Activated CD4-positive, alpha-beta T cell treated with anti-CD3 and anti-CD28 coated beads, Interleukin-2, amount 50 U/mL, for 16 hours (primary cell): ENCODE results near the gene UBE2D2.

ENCODE experiments used
- DNase-seq: peaks from one replicate; pipeline ENCODE4 v3.0.0-alpha.2; 2020

Gene UBE2D2

DNA sequence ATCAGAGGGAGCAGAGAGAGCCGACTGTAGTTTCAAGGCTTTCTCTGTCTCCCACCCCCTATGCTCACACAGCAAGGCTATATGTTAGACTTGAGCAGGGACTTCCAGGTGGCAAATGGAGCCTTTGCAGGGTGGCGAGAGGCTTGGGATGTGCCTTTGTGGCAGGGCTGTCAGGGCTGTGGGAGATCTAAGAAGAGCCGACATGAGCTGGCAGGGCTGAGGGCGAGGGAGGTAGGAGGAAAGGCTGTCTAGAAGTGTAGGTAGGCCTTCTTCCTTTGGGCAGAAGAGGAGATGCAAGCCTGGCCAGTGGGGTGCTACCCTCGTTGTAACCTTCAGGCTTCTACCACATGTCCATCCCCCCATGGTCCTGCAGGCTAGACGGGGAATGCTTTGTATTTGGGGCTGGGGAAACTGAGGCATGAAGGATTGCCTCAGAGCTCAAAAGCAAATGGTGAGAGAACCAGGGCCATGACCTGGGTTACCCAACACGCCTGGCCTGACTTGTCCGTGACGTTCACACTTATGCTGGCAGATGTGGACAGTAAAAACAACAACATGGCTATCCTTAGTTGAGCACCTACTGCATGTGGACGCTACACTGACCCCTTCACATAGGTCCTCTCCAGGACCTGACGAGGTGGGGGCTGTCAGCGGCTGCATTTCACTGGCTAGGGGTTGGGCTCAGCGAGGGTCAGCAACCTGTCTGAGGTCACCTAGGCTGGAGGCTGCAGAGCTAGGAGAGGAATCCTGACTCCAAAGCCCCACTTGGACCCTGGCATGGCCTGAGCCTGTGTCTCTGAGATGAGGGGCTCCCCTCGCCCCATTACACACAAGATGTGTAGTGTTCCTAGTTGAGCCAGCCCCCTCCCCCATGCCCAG lies 102.3 kb downstream of the UBE2D2 start:
- no peak for DNase-seq

DNA sequence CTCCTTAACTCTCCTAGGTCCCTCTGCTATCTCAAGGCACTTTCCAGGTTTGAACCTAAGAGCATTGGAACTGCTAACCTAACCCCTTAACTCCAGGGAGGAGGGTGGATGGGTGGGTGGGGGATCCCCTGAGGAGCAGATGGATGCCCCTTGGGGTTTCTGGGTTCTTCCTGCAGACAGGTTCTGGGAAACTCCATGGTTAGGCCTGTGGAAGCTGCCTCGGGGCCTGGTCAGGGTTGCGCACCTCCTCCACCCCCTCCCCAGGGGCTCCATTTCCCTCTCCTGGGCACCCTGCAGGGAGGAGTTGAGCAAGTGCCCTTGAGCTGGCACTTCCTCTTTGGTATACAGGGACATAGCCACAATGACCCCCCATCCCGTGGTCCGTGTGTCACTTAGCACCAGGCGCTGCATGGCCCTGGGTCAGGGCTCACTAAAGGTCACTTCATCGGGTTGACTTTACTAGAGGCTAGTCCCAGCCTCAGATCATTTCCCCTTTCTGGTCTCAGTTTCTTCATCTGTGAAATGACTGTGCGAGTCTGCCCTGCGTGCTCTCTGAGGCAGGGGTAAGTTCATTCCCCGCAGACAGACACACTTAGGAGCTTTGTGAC lies 103.1 kb downstream of the UBE2D2 start:
- DNase-seq, result no peak

- no peak for DNase-seq
These were observed 103.7 kb downstream of the UBE2D2 start for GRCh38 chr5:139664727-139665351.

- DNase-seq, result no peak
These were observed 104.5 kb downstream of the UBE2D2 start for GRCh38 chr5:139665626-139666025.

DNA sequence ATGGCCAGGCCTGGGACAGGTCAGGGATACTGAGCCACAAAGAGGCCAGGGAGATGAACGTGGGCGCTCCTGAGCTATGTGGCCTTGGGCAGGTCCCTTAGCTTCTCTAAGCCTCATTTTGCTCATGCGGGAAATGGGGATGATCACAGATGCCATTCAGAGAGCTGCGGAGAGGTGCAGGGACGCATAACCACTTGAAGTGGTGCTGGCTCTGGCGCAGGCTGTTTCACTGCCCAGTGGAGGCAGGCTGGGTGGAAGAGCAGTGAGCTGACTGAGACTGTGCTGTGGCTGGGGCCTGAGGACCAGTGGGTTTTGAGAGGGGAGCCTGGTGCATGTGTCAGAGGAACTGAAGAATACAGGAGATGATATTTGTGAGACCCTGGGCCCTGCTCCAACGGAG lies 105.4 kb downstream of the UBE2D2 start:
- no peak for DNase-seq

- DNase-seq, result peak; percentile 14
These were observed 106.0 kb downstream of the UBE2D2 start for GRCh38 chr5:139667001-139667729.

DNA sequence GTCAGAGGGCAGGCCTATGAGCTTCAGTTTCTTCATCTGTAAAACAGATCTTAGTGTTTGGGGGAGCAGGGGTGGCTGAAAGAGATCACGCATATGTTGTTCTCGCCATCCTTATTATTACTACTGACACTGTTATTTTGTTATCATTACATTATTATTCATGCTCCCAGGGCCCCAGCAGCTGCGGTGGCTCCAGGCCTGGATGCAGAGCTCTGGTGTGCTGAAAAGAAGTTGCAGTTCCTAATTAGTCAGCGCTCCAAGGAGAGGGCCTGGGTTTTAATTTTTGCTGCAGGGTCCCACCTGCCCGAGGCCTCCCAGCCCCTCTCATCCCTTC lies 106.6 kb downstream of the UBE2D2 start:
- no peak for DNase-seq

- DNase-seq, result peak; percentile 39
These were observed 107.1 kb downstream of the UBE2D2 start for GRCh38 chr5:139668064-139668880.

DNA sequence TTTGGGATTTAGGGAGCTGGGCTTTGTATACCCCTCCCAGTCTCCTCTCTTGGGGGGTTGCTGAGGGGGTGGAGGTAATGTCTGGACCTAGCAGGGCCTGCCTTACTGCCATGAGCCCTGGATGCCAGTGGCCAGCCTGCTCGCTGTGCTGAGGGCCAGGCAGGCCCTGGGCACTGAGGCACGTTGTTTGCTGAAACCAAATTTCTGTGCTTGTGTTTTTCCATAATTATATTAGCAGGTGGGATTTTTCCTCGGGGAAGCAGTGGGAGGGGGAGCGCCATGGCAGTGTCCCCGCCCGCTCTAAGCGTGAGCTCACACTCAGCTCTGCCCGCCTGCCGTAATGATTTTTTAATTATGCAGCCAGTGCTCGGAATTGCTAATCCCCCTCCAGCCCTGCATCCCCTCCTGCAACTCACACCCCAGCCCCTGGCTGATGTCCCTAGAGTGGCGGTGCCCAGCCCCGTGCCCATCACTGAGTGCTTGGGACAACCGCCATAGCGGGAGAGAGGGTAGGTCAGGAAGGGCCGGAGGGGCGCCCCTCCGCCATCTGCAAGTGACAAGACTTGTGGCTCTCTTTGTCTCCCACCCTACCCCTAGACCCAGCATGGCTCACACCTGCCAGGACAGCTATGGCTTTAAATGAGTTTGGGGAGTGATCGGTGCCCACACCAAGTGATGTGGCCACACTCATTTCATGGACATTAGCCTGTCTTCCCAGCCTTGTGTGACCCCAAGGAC lies 108.0 kb downstream of the UBE2D2 start:
- no peak for DNase-seq

GRCh38 chr5:139669662-139670368 lies 108.7 kb downstream of the UBE2D2 start:
- DNase-seq, result no peak

DNA sequence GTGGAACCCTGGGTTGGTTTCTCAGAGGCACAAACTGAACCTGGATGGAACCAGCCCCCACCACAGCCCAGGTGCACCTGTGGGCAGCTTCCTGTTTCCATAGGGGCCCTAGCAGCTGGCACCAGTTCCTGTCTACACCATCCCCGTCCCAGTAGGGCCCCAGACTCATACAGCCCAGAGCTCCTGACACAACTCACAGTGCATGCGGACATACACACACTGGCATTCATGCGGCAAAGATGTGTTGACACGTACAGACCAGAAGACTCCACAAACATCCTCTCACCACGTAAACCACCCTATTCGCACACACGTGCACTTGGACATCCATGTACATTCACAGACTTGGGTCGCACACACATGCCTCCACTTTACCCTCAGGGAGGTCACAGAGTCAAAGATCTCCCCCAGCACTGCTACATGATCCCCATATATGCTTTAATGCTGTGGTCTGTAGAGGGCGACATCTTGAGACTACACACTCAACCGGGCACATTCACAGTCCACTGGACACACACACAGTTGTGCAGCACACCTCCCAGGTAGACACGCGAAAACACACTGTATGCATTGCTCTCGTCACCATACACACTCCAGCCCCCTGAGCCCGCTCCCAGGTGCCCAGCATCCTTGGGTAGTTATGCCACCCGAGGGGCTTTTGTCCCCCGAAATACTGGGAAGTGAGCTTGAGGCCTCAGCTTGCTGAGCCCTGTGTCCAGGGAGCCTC lies 109.4 kb downstream of the UBE2D2 start:
- DNase-seq, result peak; percentile 11

- no peak for DNase-seq
These were observed 110.1 kb downstream of the UBE2D2 start for GRCh38 chr5:139671096-139671841.

- no peak for DNase-seq
These were observed 114.1 kb downstream of the UBE2D2 start for GRCh38 chr5:139675213-139675612.

DNA sequence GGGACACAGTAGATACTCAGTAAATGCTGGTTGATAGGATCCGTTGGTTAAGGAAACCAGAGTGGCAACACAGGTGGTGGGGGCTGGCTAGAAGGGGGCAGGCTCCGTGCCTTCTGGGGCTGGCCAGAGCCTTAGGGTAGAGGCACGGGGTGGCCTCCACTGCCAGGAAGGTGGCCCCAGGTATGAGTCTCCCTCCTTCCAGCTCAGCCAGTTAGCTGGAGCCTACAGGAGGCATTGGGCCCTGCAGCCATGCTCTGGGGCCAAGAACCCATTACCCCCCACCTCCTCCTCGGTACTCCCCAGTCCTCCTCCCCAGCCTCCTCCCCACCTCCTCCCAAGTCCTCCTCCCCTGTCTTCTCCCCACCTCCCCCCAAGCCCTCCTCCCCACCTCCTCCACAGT lies 114.7 kb downstream of the UBE2D2 start:
- no peak for DNase-seq

GRCh38 chr5:139676406-139676805 lies 115.3 kb downstream of the UBE2D2 start:
- DNase-seq, result no peak

DNA sequence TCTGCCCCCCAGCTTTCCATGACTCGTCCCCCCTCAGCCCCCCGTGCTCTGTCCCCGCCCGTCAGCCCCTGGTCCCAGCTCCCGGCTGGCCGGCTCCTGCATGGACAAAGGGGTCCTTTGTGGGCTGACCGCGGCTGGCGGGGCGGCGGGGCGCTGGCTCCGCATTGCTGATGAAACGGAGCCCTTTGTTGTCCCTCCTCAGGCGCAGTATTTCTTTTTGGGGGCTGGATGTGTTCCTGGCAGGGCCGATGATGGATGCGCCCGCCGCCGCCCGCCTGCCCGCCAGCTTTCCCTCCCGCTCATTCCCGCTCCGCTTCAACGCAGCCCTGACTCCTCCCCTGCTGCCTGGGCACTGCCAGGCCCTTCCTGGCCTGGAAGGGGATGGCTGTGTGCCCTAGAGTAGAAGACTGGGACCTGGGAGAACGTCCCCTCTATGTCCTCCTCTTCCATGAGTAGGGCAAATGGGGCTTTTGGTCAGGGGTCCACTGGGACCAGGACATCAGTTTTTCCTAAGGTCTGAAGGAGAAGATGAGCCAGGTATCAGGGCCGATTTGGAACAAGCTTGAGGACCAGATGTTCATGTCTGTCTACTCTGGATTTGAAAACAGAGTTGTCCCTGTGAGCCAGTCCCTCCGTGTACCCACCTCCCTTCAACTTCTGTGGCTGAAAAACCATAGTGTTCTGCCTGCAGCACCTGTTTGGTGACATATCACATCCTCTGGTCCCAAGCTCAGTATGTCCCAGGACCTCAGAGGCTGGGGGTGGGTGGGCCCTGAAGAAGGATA lies 116.0 kb downstream of the UBE2D2 start:
- DNase-seq, result no peak
